DOHH2 (cell line): ENCODE data around the gene SYNJ2.

ENCODE experiments used
- EZH2phosphoT487 ChIP-seq: fragments of 200-600 bp; sonication (generic); IDR thresholded peaks from 2 replicates; pipeline ENCODE4 v1.6.1; 2017; ENCODE audit warnings: borderline replicate concordance, mild to moderate bottlenecking, antibody characterized with exemption, low read length, moderate library complexity, mixed read lengths
- TF ChIP-seq, protein P1 (sequence below): fragments of 200-600 bp; sonication (generic); IDR thresholded peaks from one replicate; pipeline ENCODE4 v1.5.1; 2014; ENCODE audit warnings: antibody characterized with exemption, mild to moderate bottlenecking, low read depth, low read length; ENCODE audit not compliant: poor library complexity, severe bottlenecking

- TF ChIP-seq, protein P1, sequence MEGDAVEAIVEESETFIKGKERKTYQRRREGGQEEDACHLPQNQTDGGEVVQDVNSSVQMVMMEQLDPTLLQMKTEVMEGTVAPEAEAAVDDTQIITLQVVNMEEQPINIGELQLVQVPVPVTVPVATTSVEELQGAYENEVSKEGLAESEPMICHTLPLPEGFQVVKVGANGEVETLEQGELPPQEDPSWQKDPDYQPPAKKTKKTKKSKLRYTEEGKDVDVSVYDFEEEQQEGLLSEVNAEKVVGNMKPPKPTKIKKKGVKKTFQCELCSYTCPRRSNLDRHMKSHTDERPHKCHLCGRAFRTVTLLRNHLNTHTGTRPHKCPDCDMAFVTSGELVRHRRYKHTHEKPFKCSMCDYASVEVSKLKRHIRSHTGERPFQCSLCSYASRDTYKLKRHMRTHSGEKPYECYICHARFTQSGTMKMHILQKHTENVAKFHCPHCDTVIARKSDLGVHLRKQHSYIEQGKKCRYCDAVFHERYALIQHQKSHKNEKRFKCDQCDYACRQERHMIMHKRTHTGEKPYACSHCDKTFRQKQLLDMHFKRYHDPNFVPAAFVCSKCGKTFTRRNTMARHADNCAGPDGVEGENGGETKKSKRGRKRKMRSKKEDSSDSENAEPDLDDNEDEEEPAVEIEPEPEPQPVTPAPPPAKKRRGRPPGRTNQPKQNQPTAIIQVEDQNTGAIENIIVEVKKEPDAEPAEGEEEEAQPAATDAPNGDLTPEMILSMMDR: no peak
- no peak for TF ChIP-seq EZH2phosphoT487
Measured at GRCh38 chr6:157977176-157977804, 4.4 kb upstream of the SYNJ2 start.
